Ectodermal cell (in vitro differentiated cells): ENCODE results near the gene IL6.
"Not testable (repeated sequence)": the region's sequence is repeated elsewhere in the genome, so short reads cannot be mapped to it uniquely, and the experiment has no call there.

Source experiments
- H3K27ac ChIP-seq: 2 replicates; pipeline ENCODE4 v1.7.0; 2013; ENCODE audit warnings: mild to moderate bottlenecking, low read depth, low read length; ENCODE audit not compliant: insufficient read depth, poor library complexity, severe bottlenecking
- H3K27me3 ChIP-seq: 2 replicates; pipeline ENCODE4 v1.7.0; 2013; ENCODE audit warnings: mild to moderate bottlenecking, low read length; ENCODE audit not compliant: insufficient read depth, control insufficient read depth, poor library complexity, severe bottlenecking
- H3K36me3 ChIP-seq: one replicate; pipeline ENCODE4 v1.7.0; 2013; ENCODE audit warnings: low read length; ENCODE audit not compliant: control insufficient read depth, insufficient read depth
- H3K4me1 ChIP-seq: one replicate; pipeline ENCODE4 v1.7.0; 2013; ENCODE audit warnings: low read length; ENCODE audit not compliant: control insufficient read depth, insufficient read depth
- H3K4me3 ChIP-seq: 2 replicates; pipeline ENCODE4 v1.7.0; 2013; ENCODE audit warnings: low read depth, low read length, control low read depth; ENCODE audit not compliant: insufficient read depth
- H3K9me3 ChIP-seq: 2 replicates; pipeline ENCODE4 v1.7.0; 2013; ENCODE audit warnings: mild to moderate bottlenecking, low read length, moderate library complexity; ENCODE audit not compliant: control insufficient read depth
- WGBS, 2 experiments: methylation state at CpG; one replicate each; pipeline ENCODE4 v1.1.7; 2013; ENCODE audit warnings: missing lambda C conversion rate in 2 of 2; 5-methylcytosine and 5-hydroxymethylcytosine counted together

The IL6 gene

GRCh38 chr7:22694597-22695207 is 32.3 kb upstream of the IL6 start:
- no peaks in the 10 kb centered on the region for H3K27me3 ChIP-seq
- WGBS, 2 experiments: 95 to 96% methylated on average over 5 of the region's 5 CpGs
- no peaks in the 10 kb centered on the region for H3K36me3 ChIP-seq
- H3K9me3 ChIP-seq: no peaks in the 10 kb centered on the region
- H3K4me3 ChIP-seq: no peak overlapping the region
- no peaks in the 10 kb centered on the region for H3K4me1 ChIP-seq
- no peak overlapping the region for H3K27ac ChIP-seq

GRCh38 chr7:22695476-22696132 is 31.4 kb upstream of the IL6 start:
- Histone ChIP-seq H3K27ac (no peak overlapping the region), H3K4me3 (no peak overlapping the region), H3K27me3 (no peaks in the 10 kb centered on the region), H3K36me3 (no peaks in the 10 kb centered on the region), H3K9me3 (no peaks in the 10 kb centered on the region), H3K4me1 (no peaks in the 10 kb centered on the region)
- 84 to 95% methylated on average over 5 of the region's 5 CpGs for WGBS, 2 experiments

- WGBS, 2 experiments: 87 to 93% methylated on average over 4 of the region's 4 CpGs
- H3K27ac ChIP-seq: no peak overlapping the region
These were observed 30.3 kb upstream of the IL6 start for GRCh38 chr7:22696541-22697228.

GRCh38 chr7:22697322-22697859 is 29.6 kb upstream of the IL6 start:
- Histone ChIP-seq H3K4me3 (no peak overlapping the region), H3K4me1 (no peaks in the 10 kb centered on the region), H3K27ac (no peak overlapping the region), H3K27me3 (no peaks in the 10 kb centered on the region), H3K9me3 (no peaks in the 10 kb centered on the region), H3K36me3 (no peaks in the 10 kb centered on the region)
- 90 to 91% methylated on average over 2 of the region's 2 CpGs for WGBS, 2 experiments

More at GRCh38 chr7:22696541-22697228, 30.3 kb upstream of the IL6 start:
- Histone ChIP-seq H3K4me3 (no peak overlapping the region), H3K36me3 (no peaks in the 10 kb centered on the region), H3K4me1 (no peaks in the 10 kb centered on the region), H3K9me3 (no peaks in the 10 kb centered on the region), H3K27me3 (no peaks in the 10 kb centered on the region)

GRCh38 chr7:22697876-22698606 is 29.0 kb upstream of the IL6 start:
- H3K4me1 ChIP-seq: no peaks in the 10 kb centered on the region
- no peak overlapping the region for H3K27ac ChIP-seq
- H3K9me3 ChIP-seq: no peaks in the 10 kb centered on the region
- WGBS, 2 experiments: 90 to 93% methylated on average over 1 of the region's 2 CpGs
- no peaks in the 10 kb centered on the region for H3K27me3 ChIP-seq
- no peaks in the 10 kb centered on the region for H3K36me3 ChIP-seq
- H3K4me3 ChIP-seq: no peak overlapping the region

- Histone ChIP-seq H3K36me3 (no peaks in the 10 kb centered on the region), H3K4me1 (no peaks in the 10 kb centered on the region), H3K27me3 (no peaks in the 10 kb centered on the region), H3K27ac (no peak overlapping the region), H3K4me3 (no peak overlapping the region), H3K9me3 (no peaks in the 10 kb centered on the region)
- WGBS, 2 experiments: 89 to 93% methylated on average over 5 of the region's 6 CpGs
These were observed 28.2 kb upstream of the IL6 start for GRCh38 chr7:22698767-22699166.

- WGBS, 2 experiments: 87 to 100% methylated on average over 1 of the region's 1 CpG
- no peak overlapping the region for H3K27ac ChIP-seq
- H3K4me1 ChIP-seq: no peaks in the 10 kb centered on the region
- H3K9me3 ChIP-seq: no peaks in the 10 kb centered on the region
- no peak overlapping the region for H3K4me3 ChIP-seq
- H3K36me3 ChIP-seq: no peaks in the 10 kb centered on the region
- H3K27me3 ChIP-seq: no peaks in the 10 kb centered on the region
These were observed 26.4 kb upstream of the IL6 start for GRCh38 chr7:22700559-22701002.

GRCh38 chr7:22702516-22702915 is 24.5 kb upstream of the IL6 start:
- H3K27me3 ChIP-seq: no peaks in the 10 kb centered on the region
- 95 to 100% methylated on average over 4 of the region's 4 CpGs for WGBS, 2 experiments
- no peaks in the 10 kb centered on the region for H3K9me3 ChIP-seq
- no peaks in the 10 kb centered on the region for H3K36me3 ChIP-seq
- no peak overlapping the region for H3K4me3 ChIP-seq
- no peaks in the 10 kb centered on the region for H3K4me1 ChIP-seq
- no peak overlapping the region for H3K27ac ChIP-seq

GRCh38 chr7:22703107-22703855 is 23.7 kb upstream of the IL6 start:
- H3K9me3 ChIP-seq, H3K4me1 ChIP-seq, H3K27me3 ChIP-seq, H3K27ac ChIP-seq, H3K4me3 ChIP-seq, H3K36me3 ChIP-seq: not testable (repeated sequence)
- 54 to 62% methylated on average over 6 of the region's 10 CpGs for WGBS, 2 experiments
